HepG2 (cell line): Measurements from ENCODE around the gene AURKA. TPM values are rescaled to one million over a fixed set of nuclear protein-coding genes. Genes with fewer than 3 reads are reported as not detected.

ENCODE experiments used
- ATAC-seq: fragments of 200-7000 bp; cut with Tn5 transposase; 3 replicates; pipeline ENCODE4 v1.9.1; 2020; ENCODE audit warnings: mild to moderate bottlenecking, moderate library complexity
- BruUV-seq: library from RNA; stranded (reverse); fragments of 400-500 nt; replicated peaks from 2 replicates; lab custom pipeline; 2021; lab: Mats Ljungman, UMichigan
- CTCF ChIA-PET: fragments of 300-600 bp; formaldehyde crosslinking; extraction: SDS; loops from one replicate; lab custom pipeline; 2021; ENCODE audit warnings: low total read pairs, inconsistent platforms, low intra/inter-chr PET ratio; lab: Yijun Ruan, JAX
- POLR2A ChIA-PET: fragments of 350-600 bp; sonication (Branson Sonifier 250); formaldehyde crosslinking; loops from one replicate; lab custom pipeline; 2020; ENCODE audit warnings: antibody characterized with exemption, inconsistent platforms; lab: Yijun Ruan, JAX
- DNase-seq: peaks from one replicate; pipeline ENCODE4 v3.0.0-alpha.2; 2015; ENCODE audit warnings: low spot score
- FAIRE-seq: peaks from 3 replicates; lab custom pipeline; 2011; peaks lifted over from hg19 to GRCh38; lab: Jason Lieb, UNC
- H2AFZ ChIP-seq: one replicate; pipeline ENCODE4 v1.6.1; 2011; ENCODE audit warnings: low read length, inconsistent platforms
- H3K27ac ChIP-seq: fragments of 300-600 bp; 3 replicates; pipeline ENCODE4 v1.8.0; 2011; ENCODE audit warnings: mixed run types, mild to moderate bottlenecking, mixed read lengths, low read length, inconsistent platforms; ENCODE audit not compliant: insufficient read depth; ENCODE audit errors: extremely low read length
- H3K27me3 ChIP-seq, 2 experiments: fragments of 200-600 bp in 1 of 2; 2 replicates in 1 of 2; 3 replicates in 1 of 2; pipeline versions ENCODE4 v1.6.0 to v1.8.0; 2011; ENCODE audit warnings: low read length in 2 of 2, mild to moderate bottlenecking in 2 of 2, moderate library complexity in 2 of 2, inconsistent platforms in 1 of 2; ENCODE audit not compliant: insufficient read depth in 2 of 2, control insufficient read depth in 1 of 2
- H3K36me3 ChIP-seq, 2 experiments: fragments of 200-600 bp in 1 of 2; replicated peaks in 1 of 2; 2 replicates in 1 of 2; 3 replicates in 1 of 2; pipeline versions ENCODE4 v1.5.1 to v1.8.0; 2011; ENCODE audit warnings: low read length in 2 of 2, inconsistent platforms in 1 of 2; ENCODE audit not compliant: insufficient read depth in 2 of 2, control insufficient read depth in 1 of 2
- H3K4me1 ChIP-seq: 2 replicates; pipeline ENCODE4 v1.5.1; 2012; ENCODE audit warnings: low read length, inconsistent platforms; ENCODE audit not compliant: insufficient read depth
- H3K4me2 ChIP-seq: 2 replicates; pipeline ENCODE4 v1.6.0; 2011; ENCODE audit warnings: low read depth, low read length, inconsistent platforms
- H3K4me3 ChIP-seq, 3 experiments: fragments of 200-600 bp in 1 of 3; sonication (generic), shearing (Covaris generic) in 1 of 3; replicated peaks in 1 of 3; 2 replicates each; pipeline ENCODE4 v1.5.1; 2011 to 2016; ENCODE audit warnings: low read length in 3 of 3, inconsistent platforms in 2 of 3, low read depth in 2 of 3, mild to moderate bottlenecking in 2 of 3, control low read depth in 1 of 3, mixed read lengths in 1 of 3; ENCODE audit not compliant: insufficient read depth in 1 of 3
- H3K79me2 ChIP-seq: one replicate; pipeline ENCODE4 v1.6.1; 2011; ENCODE audit warnings: low read length, inconsistent platforms; ENCODE audit not compliant: insufficient read depth
- H3K9ac ChIP-seq: 2 replicates; pipeline ENCODE4 v1.6.0; 2011; ENCODE audit warnings: mild to moderate bottlenecking, low read depth, low read length, inconsistent platforms; ENCODE audit not compliant: insufficient read depth
- H3K9me3 ChIP-seq: 2 replicates; pipeline ENCODE4 v1.5.1; 2012; ENCODE audit warnings: mild to moderate bottlenecking, low read length
- H4K20me1 ChIP-seq: 2 replicates; pipeline ENCODE4 v1.6.0; 2011; ENCODE audit warnings: inconsistent platforms, mild to moderate bottlenecking, low read length, moderate library complexity; ENCODE audit not compliant: insufficient read depth
- HDAC2 ChIP-seq: sonication (generic); formaldehyde crosslinking; IDR thresholded peaks from 2 replicates; pipeline ENCODE4 v1.4.0; 2020; ENCODE audit warnings: missing genetic modification reagents
- KLF6 ChIP-seq: IDR thresholded peaks from 2 replicates; pipeline ENCODE4 v1.8.0; 2016; ENCODE audit warnings: missing biosample characterization, missing genetic modification reagents
- MAFK ChIP-seq, 2 experiments: IDR thresholded peaks in 1 of 2; conservative IDR thresholded peaks in 1 of 2; 2 replicates each; pipeline ENCODE4 v1.6.1; 2011; ENCODE audit warnings: improper control_type of control experiment in 2 of 2, low read length in 2 of 2
- POLR2AphosphoS5 ChIP-seq: IDR thresholded peaks from 2 replicates; pipeline ENCODE4 v1.6.1; 2012; ENCODE audit warnings: low read depth, low read length
- SNAPC2 ChIP-seq: sonication (generic); formaldehyde crosslinking; IDR thresholded peaks from 2 replicates; pipeline ENCODE4 v1.8.1; 2022; ENCODE audit warnings: mild to moderate bottlenecking, missing genetic modification reagents
- ZFX ChIP-seq: sonication (generic); formaldehyde crosslinking; IDR thresholded peaks from 2 replicates; pipeline ENCODE4 v1.4.0; 2020; ENCODE audit warnings: mild to moderate bottlenecking, low read depth, missing genetic modification reagents, moderate library complexity
- ZNF609 ChIP-seq: sonication (generic); formaldehyde crosslinking; IDR thresholded peaks from 2 replicates; pipeline ENCODE4 v1.4.0; 2020; ENCODE audit warnings: mild to moderate bottlenecking, missing genetic modification reagents, borderline replicate concordance
- ZNF788 ChIP-seq: sonication (generic); formaldehyde crosslinking; IDR thresholded peaks from 2 replicates; pipeline ENCODE4 v1.5.0; 2020; ENCODE audit warnings: mild to moderate bottlenecking, missing genetic modification reagents, borderline replicate concordance
- WGBS: methylation state at CpG from one replicate; pipeline ENCODE4 v1.1.6; 2017; ENCODE audit warnings: low lambda C conversion rate; 5-methylcytosine and 5-hydroxymethylcytosine counted together
- in situ Hi-C: cut with HindIII; loops from 2 replicates; pipeline ENCODE4 v1.10.0; 2017; ENCODE audit warnings: low pct_unique_long_range_greater_than_20kb; ENCODE audit not compliant: extremely low pct_ligation_motif_present
- intact Hi-C: fragments of 100-400 bp; cut with micrococcal nuclease; formaldehyde crosslinking; loops from one replicate; pipeline ENCODE4 v1.10.0; 2022; ENCODE audit not compliant: unreplicated experiment
- polyA plus RNA-seq, 8 experiments: library from polyadenylated mRNA; depleted of rRNA in 3 of 8; stranded (reverse) in 7 of 8; unstranded in 1 of 8; fragments of >200 nt; fragmentation: Illumina TruSeq in 4 of 8; extraction: Trizol in 4 of 8; gene quantifications; 2 replicates each; pipeline versions ENCODE4 v1.2.1 to v1.2.3, GENCODE V29; 2011 to 2016; ENCODE audit warnings: low read depth in 4 of 8, missing spikeins in 1 of 8, mixed read lengths in 1 of 8; ENCODE audit not compliant: insufficient read depth in 1 of 8
- total RNA-seq, 5 experiments: library from RNA; depleted of rRNA; stranded (reverse); fragments of >200 nt; fragmentation: Illumina TruSeq; extraction: Trizol; gene quantifications; 2 replicates each; pipeline ENCODE4 v1.2.3, GENCODE V29; 2016; ENCODE audit warnings: low read depth in 1 of 5
- TF ChIP-seq, protein P1 (sequence below): sonication (generic); formaldehyde crosslinking; IDR thresholded peaks from 2 replicates; pipeline ENCODE4; 2020; ENCODE audit warnings: missing genetic modification reagents, mild to moderate bottlenecking, borderline replicate concordance

The AURKA gene
- total and polyA plus RNA-seq, 2 of the 13 experiments (the other 11 are each of a cell fraction or from before 2014, with no cell fraction given) = 96.4 to 224 TPM

DNA sequence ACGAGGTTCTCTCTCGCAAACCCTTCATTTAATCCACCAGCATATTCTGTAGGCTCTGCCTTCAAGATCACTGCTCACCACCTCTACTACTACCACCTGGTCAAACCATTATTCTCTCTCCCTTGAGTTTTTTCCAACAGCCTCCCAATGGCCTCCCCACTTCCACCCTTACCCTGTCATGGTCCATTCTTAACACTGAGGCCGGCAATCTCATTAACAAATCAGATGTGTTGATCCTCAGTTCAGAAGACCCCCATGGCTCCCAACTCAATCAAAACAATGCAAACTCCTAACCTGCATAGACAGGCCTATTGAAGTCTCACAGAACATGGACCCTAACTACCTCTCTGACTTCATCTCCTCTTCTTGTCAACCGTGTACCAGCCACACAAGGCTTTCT, 2.2 kb downstream of the AURKA start:
- no peak overlapping the region for H3K27ac ChIP-seq
- peaks cover 13 to 42% of the 10 kb centered on the region in 2 experiments for H3K36me3 ChIP-seq
- FAIRE-seq (no peak), ATAC-seq (no peak), DNase-seq (no peak)
- peaks cover 87% of the 10 kb centered on the region for H3K79me2 ChIP-seq
- 96% methylated on average over 4 of the region's 4 CpGs for WGBS
- intact Hi-C loops (no loop called here), in situ Hi-C loops (no loop called here)
- peak; percentile 26; the same call in 1 of the 2 replicates for TF ChIP-seq POLR2AphosphoS5
- no peak for TF ChIP-seq ZNF788
- peaks cover 0 to 4% of the 10 kb centered on the region in 2 experiments; a peak in 1 of 5 replicates for H3K27me3 ChIP-seq
- BruUV-seq = no TSS peak
- H3K9me3 ChIP-seq = no peaks in the 10 kb centered on the region
- peak overlapping the region; percentile 82 for H3K4me2 ChIP-seq
- CTCF ChIA-PET = no interaction called here
- H4K20me1 ChIP-seq = no peaks in the 10 kb centered on the region
- POLR2A ChIA-PET = no interaction called here
- no peak overlapping the region for H2AFZ ChIP-seq
- H3K9ac ChIP-seq = 0 out of 2 replicates have a peak overlapping the region, but pooled peaks have one; percentile 13
- H3K4me1 ChIP-seq = peaks cover 73% of the 10 kb centered on the region
- H3K4me3 ChIP-seq = peak overlapping the region in 2 of 3 experiments; percentile 2 to 5; a peak in 1 of 6 replicates

- in situ Hi-C loops = no loop called here
- no peak for FAIRE-seq
- intact Hi-C loops = no loop called here
- Histone ChIP-seq H3K79me2 (peaks cover 89% of the 10 kb centered on the region), H3K9me3 (no peaks in the 10 kb centered on the region), H3K27me3 (peaks cover 0 to 4% of the 10 kb centered on the region in 2 experiments; a peak in 1 of 5 replicates), H3K36me3 (peaks cover 16 to 50% of the 10 kb centered on the region in 2 experiments), H3K9ac (no peak overlapping the region), H3K4me3 (no peak overlapping the region), H3K27ac (no peak overlapping the region), H3K4me2 (peak overlapping the region; percentile 82; the same call in 1 of the 2 replicates), H4K20me1 (no peaks in the 10 kb centered on the region), H2AFZ (no peak overlapping the region), H3K4me1 (peaks cover 68% of the 10 kb centered on the region)
- ATAC-seq = no peak
- no TSS peak for BruUV-seq
- no peak for DNase-seq
- 96% methylated on average over 4 of the region's 4 CpGs for WGBS
- POLR2A ChIA-PET = no interaction called here
- CTCF ChIA-PET = no interaction called here
- TF ChIP-seq, protein P1, sequence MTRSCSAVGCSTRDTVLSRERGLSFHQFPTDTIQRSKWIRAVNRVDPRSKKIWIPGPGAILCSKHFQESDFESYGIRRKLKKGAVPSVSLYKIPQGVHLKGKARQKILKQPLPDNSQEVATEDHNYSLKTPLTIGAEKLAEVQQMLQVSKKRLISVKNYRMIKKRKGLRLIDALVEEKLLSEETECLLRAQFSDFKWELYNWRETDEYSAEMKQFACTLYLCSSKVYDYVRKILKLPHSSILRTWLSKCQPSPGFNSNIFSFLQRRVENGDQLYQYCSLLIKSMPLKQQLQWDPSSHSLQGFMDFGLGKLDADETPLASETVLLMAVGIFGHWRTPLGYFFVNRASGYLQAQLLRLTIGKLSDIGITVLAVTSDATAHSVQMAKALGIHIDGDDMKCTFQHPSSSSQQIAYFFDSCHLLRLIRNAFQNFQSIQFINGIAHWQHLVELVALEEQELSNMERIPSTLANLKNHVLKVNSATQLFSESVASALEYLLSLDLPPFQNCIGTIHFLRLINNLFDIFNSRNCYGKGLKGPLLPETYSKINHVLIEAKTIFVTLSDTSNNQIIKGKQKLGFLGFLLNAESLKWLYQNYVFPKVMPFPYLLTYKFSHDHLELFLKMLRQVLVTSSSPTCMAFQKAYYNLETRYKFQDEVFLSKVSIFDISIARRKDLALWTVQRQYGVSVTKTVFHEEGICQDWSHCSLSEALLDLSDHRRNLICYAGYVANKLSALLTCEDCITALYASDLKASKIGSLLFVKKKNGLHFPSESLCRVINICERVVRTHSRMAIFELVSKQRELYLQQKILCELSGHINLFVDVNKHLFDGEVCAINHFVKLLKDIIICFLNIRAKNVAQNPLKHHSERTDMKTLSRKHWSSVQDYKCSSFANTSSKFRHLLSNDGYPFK (CRISPR knock-in tag) = no peak
- TF ChIP-seq MAFK (conservative IDR thresholded peaks at IDR 0.05 in 1 of 2, IDR thresholded peaks at IDR 0.05 in 1 of 2; ENCODE audit: low read length in 2 of 2) = peak; percentile 54 to 65
- no peak for TF ChIP-seq HDAC2 (CRISPR knock-in tag)
- TF ChIP-seq KLF6 (CRISPR knock-in tag) = no peak
- no peak for TF ChIP-seq ZNF609 (CRISPR knock-in tag)
- TF ChIP-seq SNAPC2 (CRISPR knock-in tag) = no peak
- peak; percentile 12; the same call in 1 of the 2 replicates for TF ChIP-seq ZFX (CRISPR knock-in tag)
Observed at GRCh38 chr20:56388882-56389281, 3.1 kb downstream of the AURKA start.
